ENCODE results near the gene TSPEAR.

- TF ChIP-seq CTCF (IDR thresholded peaks at IDR 0.05), result no peak
- no peak for TF ChIP-seq POLR2A (IDR thresholded peaks at IDR 0.05)
Observed at GRCh38 chr21:44482581-44483287, 228.6 kb downstream of the TSPEAR start.
